HG03571 (cell line): ENCODE measurements around the gene NMT2.

Source experiments
- ATAC-seq: cut with Tn5 transposase; IDR thresholded peaks from one replicate; pipeline ENCODE4 v1.9.1; 2021; ENCODE audit not compliant: unreplicated experiment

The NMT2 gene

GRCh38 chr10:15141136-15142054 lies 27.1 kb downstream of the NMT2 start:
- peak; percentile 78 for ATAC-seq

DNA sequence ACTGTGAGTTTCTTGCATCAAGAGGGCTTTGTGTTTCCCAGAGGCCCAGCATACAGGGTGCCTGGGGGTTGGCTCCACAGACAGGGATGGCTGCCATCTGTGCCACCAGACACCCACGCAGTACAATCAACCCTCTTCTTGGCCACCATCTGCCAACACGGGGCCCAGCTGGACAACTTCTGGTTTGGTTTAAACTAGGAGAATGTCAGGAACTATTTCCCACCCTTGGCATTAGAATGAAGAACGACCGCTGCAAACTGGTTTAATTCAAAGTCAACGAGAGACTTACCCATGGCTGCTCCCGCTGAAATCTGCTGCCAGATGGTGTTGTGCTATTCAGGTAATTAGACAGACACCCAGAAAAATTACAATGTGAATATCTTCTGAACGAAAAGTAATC lies 27.8 kb downstream of the NMT2 start:
- ATAC-seq = no peak

DNA sequence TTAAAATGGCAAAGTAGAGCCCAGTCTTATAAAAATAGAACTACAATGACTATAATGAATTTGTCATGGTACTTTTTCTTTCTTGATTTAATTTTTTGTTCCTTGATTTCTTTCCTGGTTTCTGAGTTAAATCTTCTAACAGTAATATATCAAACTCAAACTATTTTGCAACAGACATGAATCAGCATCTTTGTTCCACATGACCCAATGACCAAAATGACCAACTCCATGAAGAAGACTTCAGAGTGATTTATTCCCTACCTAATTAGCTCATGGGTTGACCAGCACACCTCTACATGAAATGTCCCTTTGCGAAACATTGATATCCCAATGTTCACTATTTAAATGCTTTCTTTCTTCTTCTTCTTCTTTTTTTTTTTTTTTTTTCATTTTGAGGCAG lies 30.9 kb downstream of the NMT2 start:
- no peak for ATAC-seq

DNA sequence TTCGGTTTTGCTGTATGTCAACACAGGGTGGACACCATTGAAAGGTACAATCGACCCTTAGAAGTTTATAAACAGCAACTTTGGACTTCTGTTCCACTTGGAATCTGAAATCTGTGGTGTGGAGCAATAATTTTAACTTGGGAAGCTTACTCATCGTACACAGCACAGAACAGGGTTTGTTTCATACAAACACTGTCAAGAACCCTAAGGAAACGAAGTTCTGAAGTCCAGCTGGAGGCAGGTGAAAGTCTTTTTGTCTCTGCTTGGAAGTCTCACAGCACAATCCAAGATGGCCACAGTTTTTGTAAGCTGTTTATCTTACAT lies 31.5 kb downstream of the NMT2 start:
- ATAC-seq = no peak

- ATAC-seq = no peak
These were observed 32.1 kb downstream of the NMT2 start for GRCh38 chr10:15136129-15137035.

- no peak for ATAC-seq
These were observed 37.2 kb downstream of the NMT2 start for GRCh38 chr10:15131330-15131729.

DNA sequence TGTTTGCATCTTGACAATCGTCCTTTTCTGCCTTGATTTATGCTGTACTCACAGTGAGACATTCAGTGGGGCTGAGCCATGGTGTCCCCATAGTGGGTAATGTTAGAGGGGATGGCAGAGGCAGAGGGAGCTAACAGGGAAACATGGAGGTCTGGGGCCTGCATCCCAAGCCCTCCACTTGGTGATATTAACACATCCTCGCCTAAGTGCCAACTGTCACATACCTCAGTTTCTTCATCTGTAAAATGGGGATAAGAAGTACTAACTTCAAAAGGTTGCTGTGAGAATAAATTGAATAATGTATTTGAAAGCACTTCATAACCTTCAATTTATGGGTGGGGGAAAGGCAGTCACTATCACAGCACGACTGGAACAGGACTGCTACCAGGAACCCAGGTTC lies 43.6 kb downstream of the NMT2 start:
- ATAC-seq = no peak

DNA sequence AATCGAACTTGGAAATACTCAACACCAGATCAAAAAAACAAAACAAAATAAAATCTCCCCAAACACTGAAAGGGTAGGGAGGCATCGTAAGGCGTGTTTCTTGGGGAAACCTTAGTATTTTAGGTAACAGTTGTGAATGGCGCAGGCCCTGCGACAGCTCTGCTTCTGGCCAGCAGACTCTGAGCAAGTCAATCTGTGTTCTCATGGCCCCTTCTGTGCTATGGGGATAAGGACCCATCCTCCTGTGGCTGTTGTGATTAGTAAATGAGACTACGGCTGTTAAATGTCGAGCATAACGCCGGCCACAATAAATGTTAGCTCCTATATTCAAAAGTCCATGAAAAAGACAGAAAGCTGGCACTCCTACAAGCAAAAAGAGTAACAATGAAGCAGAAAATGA lies 44.3 kb downstream of the NMT2 start:
- no peak for ATAC-seq

- no peak for ATAC-seq
These were observed 44.7 kb downstream of the NMT2 start for GRCh38 chr10:15123749-15124184.

DNA sequence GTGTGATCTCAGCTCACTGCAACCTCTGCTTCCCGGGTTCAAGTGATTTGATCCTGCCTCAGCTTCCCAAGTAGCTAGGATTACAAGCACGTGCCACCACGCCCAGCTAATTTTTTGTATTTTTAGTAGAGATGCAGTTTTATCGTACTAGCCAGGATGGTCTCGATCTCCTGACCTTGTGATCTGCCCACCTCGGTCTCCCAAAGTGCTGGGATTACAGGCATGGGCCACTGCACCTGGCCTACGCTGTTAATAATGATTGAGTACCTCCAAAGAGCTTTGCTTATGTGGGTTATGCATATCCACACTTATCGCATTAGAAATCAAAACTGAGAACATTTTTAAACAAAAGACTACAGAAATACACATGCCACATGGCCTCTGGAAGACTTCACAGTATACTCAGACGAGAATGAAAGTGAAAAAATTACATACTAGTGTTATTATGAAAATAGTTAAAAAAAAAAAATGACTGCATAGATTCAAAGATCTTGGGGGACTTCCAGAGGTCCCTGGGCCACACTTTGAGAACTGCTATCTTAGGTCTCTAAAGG lies 45.9 kb downstream of the NMT2 start:
- peak; percentile 74 for ATAC-seq

DNA sequence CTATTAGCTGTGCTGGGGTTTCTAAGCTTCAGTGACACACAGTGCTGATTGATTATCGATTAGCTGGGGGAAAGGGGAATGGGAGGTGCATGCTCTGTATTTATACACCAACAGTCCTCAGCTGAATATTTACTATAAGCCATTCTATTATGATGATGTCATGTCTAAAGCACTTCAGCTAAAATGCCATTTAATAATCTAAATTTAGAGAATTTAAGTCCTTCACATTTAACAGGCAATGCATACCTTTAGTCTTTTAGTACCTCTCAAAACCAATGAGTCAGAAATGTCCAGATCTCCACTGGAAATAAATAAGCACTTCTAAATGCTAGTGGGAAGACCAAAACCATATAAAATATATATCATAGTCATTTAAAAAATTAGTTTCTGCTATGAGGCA lies 46.8 kb downstream of the NMT2 start:
- ATAC-seq = no peak

GRCh38 chr10:15120523-15120922 lies 48.0 kb downstream of the NMT2 start:
- ATAC-seq = no peak

DNA sequence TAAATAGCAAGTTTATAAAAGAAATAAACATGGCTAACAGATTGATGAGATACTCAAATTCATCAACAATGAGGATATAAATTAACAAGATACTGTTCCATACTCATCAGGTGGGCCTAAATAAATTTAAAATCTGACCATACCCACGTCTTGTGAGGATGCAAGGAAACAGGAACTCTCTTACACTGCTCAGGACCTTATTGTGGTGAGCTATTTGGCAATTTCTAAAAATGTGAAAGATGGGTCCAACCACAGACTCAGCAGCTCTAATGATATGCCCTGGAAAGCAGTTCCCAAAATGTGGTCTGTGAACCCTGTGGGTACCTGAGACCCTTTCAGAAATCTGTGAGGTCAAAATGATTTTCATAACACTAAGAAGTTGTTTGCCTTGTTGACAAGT lies 49.9 kb downstream of the NMT2 start:
- ATAC-seq = no peak

DNA sequence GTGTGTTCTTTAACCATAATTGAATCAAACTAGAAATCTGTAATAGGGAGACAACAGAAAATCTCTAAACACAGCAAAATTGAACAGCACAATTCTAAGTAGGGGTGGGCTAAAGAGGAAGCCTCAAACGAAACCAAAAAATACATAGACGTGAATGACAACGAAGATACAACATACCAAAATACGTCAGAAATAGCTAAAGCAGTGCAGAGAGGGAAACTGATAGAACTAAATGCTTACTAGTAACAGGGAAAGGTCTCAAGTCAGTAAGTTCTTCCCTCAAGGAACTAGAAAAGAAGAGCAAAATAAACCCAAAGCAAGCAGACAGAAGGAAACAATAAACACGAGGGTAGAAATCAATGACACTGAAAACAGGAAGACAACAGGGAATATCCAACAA lies 52.3 kb downstream of the NMT2 start:
- no peak for ATAC-seq

GRCh38 chr10:15113766-15114165 lies 54.7 kb downstream of the NMT2 start:
- ATAC-seq = no peak

GRCh38 chr10:15112657-15113056 lies 55.8 kb downstream of the NMT2 start:
- no peak for ATAC-seq

- peak; percentile 80 for ATAC-seq
These were observed 62.0 kb downstream of the NMT2 start for GRCh38 chr10:15106352-15107013.

DNA sequence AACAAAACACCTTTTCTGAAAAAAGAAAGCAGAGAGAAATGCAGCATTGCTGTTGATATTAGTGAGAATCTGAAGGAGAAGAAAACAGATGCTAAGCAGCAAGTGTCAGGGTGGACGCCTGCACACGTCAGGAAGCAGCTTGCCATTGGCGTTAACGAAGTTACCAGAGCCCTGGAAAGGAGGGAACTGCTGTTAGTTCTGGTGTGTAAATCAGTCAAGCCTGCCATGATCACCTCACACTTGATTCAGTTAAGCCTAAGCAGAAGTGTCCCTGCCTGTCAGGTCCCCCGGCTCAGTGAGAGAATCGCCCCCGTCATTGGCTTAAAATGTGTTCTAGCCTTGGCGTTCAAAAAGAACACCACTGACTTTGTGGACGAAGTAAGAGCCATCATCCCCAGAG lies 65.0 kb downstream of the NMT2 start:
- no peak for ATAC-seq

- no peak for ATAC-seq
These were observed 68.6 kb downstream of the NMT2 start for GRCh38 chr10:15099886-15100285.

- peak; percentile 83 for ATAC-seq
These were observed 71.3 kb downstream of the NMT2 start, which contains the start of gene RPP38 for GRCh38 chr10:15097011-15097812. Gene RPP38 (plus strand): TSS chr10:15097355. CDS start chr10:15103315, 5,960 bp downstream.
